Activated naive CD4-positive, alpha-beta T cell treated with Interleukin-2 at 50 U/mL for 16 hours (primary cell): Measurements from ENCODE around the gene NUDT14.

ENCODE experiments used
- DNase-seq: peaks from one replicate; pipeline ENCODE4 v3.0.0-alpha.2; 2020

Gene NUDT14

GRCh38 chr14:105155681-105156413 is 25.3 kb downstream of the NUDT14 start:
- no peak for DNase-seq

- no peak for DNase-seq
Measured at GRCh38 chr14:105155071-105155651, 26.0 kb downstream of the NUDT14 start.

- DNase-seq = no peak
Measured at GRCh38 chr14:105154476-105154871, 26.6 kb downstream of the NUDT14 start.

- DNase-seq = no peak
Measured at GRCh38 chr14:105153739-105154475, 27.2 kb downstream of the NUDT14 start.

GRCh38 chr14:105153331-105153731 is 27.8 kb downstream of the NUDT14 start:
- no peak for DNase-seq

GRCh38 chr14:105152794-105153241 is 28.3 kb downstream of the NUDT14 start:
- no peak for DNase-seq

GRCh38 chr14:105151838-105152793 is 29.0 kb downstream of the NUDT14 start:
- DNase-seq = no peak

GRCh38 chr14:105151084-105151837 is 29.9 kb downstream of the NUDT14 start:
- DNase-seq = no peak

- DNase-seq = no peak
Measured at GRCh38 chr14:105150368-105151083, 30.6 kb downstream of the NUDT14 start.

- DNase-seq = no peak
Measured at GRCh38 chr14:105150026-105150367, 31.1 kb downstream of the NUDT14 start.

GRCh38 chr14:105149146-105149781 is 31.8 kb downstream of the NUDT14 start:
- no peak for DNase-seq

- DNase-seq = no peak
Measured at GRCh38 chr14:105148604-105149145, 32.4 kb downstream of the NUDT14 start.

- no peak for DNase-seq
Measured at GRCh38 chr14:105147671-105148603, 33.2 kb downstream of the NUDT14 start.

GRCh38 chr14:105146976-105147635 is 34.0 kb downstream of the NUDT14 start:
- DNase-seq = no peak

GRCh38 chr14:105146181-105146975 is 34.7 kb downstream of the NUDT14 start:
- no peak for DNase-seq

GRCh38 chr14:105145381-105146180 is 35.5 kb downstream of the NUDT14 start:
- DNase-seq = no peak
